HepG2 (cell line): ENCODE measurements around the gene KDM2B. TPM values are rescaled to one million over a fixed set of nuclear protein-coding genes. Genes with fewer than 3 reads are reported as not detected.

Experiments
- ATAC-seq: fragments of 200-7000 bp; cut with Tn5 transposase; 3 replicates; pipeline ENCODE4 v1.9.1; 2020; ENCODE audit warnings: mild to moderate bottlenecking, moderate library complexity
- BruUV-seq: library from RNA; stranded (reverse); fragments of 400-500 nt; replicated peaks from 2 replicates; lab custom pipeline; 2021; lab: Mats Ljungman, UMichigan
- CTCF ChIA-PET: fragments of 300-600 bp; formaldehyde crosslinking; extraction: SDS; loops from one replicate; lab custom pipeline; 2021; ENCODE audit warnings: low total read pairs, inconsistent platforms, low intra/inter-chr PET ratio; lab: Yijun Ruan, JAX
- POLR2A ChIA-PET: fragments of 350-600 bp; sonication (Branson Sonifier 250); formaldehyde crosslinking; loops from one replicate; lab custom pipeline; 2020; ENCODE audit warnings: antibody characterized with exemption, inconsistent platforms; lab: Yijun Ruan, JAX
- DNase-seq: peaks from one replicate; pipeline ENCODE4 v3.0.0-alpha.2; 2015; ENCODE audit warnings: low spot score
- FAIRE-seq: peaks from 3 replicates; lab custom pipeline; 2011; peaks lifted over from hg19 to GRCh38; lab: Jason Lieb, UNC
- H2AFZ ChIP-seq: one replicate; pipeline ENCODE4 v1.6.1; 2011; ENCODE audit warnings: low read length, inconsistent platforms
- H3K27ac ChIP-seq: fragments of 300-600 bp; 3 replicates; pipeline ENCODE4 v1.8.0; 2011; ENCODE audit warnings: mixed run types, mild to moderate bottlenecking, mixed read lengths, low read length, inconsistent platforms; ENCODE audit not compliant: insufficient read depth; ENCODE audit errors: extremely low read length
- H3K27me3 ChIP-seq, 2 experiments: fragments of 200-600 bp in 1 of 2; 2 replicates in 1 of 2; 3 replicates in 1 of 2; pipeline versions ENCODE4 v1.6.0 to v1.8.0; 2011; ENCODE audit warnings: low read length in 2 of 2, mild to moderate bottlenecking in 2 of 2, moderate library complexity in 2 of 2, inconsistent platforms in 1 of 2; ENCODE audit not compliant: insufficient read depth in 2 of 2, control insufficient read depth in 1 of 2
- H3K36me3 ChIP-seq, 2 experiments: fragments of 200-600 bp in 1 of 2; replicated peaks in 1 of 2; 2 replicates in 1 of 2; 3 replicates in 1 of 2; pipeline versions ENCODE4 v1.5.1 to v1.8.0; 2011; ENCODE audit warnings: low read length in 2 of 2, inconsistent platforms in 1 of 2; ENCODE audit not compliant: insufficient read depth in 2 of 2, control insufficient read depth in 1 of 2
- H3K4me1 ChIP-seq: 2 replicates; pipeline ENCODE4 v1.5.1; 2012; ENCODE audit warnings: low read length, inconsistent platforms; ENCODE audit not compliant: insufficient read depth
- H3K4me2 ChIP-seq: 2 replicates; pipeline ENCODE4 v1.6.0; 2011; ENCODE audit warnings: low read depth, low read length, inconsistent platforms
- H3K4me3 ChIP-seq, 3 experiments: fragments of 200-600 bp in 1 of 3; sonication (generic), shearing (Covaris generic) in 1 of 3; replicated peaks in 1 of 3; 2 replicates each; pipeline ENCODE4 v1.5.1; 2011 to 2016; ENCODE audit warnings: low read length in 3 of 3, inconsistent platforms in 2 of 3, low read depth in 2 of 3, mild to moderate bottlenecking in 2 of 3, control low read depth in 1 of 3, mixed read lengths in 1 of 3; ENCODE audit not compliant: insufficient read depth in 1 of 3
- H3K79me2 ChIP-seq: one replicate; pipeline ENCODE4 v1.6.1; 2011; ENCODE audit warnings: low read length, inconsistent platforms; ENCODE audit not compliant: insufficient read depth
- H3K9ac ChIP-seq: 2 replicates; pipeline ENCODE4 v1.6.0; 2011; ENCODE audit warnings: mild to moderate bottlenecking, low read depth, low read length, inconsistent platforms; ENCODE audit not compliant: insufficient read depth
- H3K9me3 ChIP-seq: 2 replicates; pipeline ENCODE4 v1.5.1; 2012; ENCODE audit warnings: mild to moderate bottlenecking, low read length
- H4K20me1 ChIP-seq: 2 replicates; pipeline ENCODE4 v1.6.0; 2011; ENCODE audit warnings: inconsistent platforms, mild to moderate bottlenecking, low read length, moderate library complexity; ENCODE audit not compliant: insufficient read depth
- FOXM1 ChIP-seq: sonication (generic); formaldehyde crosslinking; IDR thresholded peaks from 2 replicates; pipeline ENCODE4 v1.5.0; 2020; ENCODE audit warnings: missing genetic modification reagents
- IKZF1 ChIP-seq: fragments of 450-650 bp; IDR thresholded peaks from 2 replicates; pipeline ENCODE4 v1.7.1; 2016
- MAFF ChIP-seq: IDR thresholded peaks from 2 replicates; pipeline ENCODE4 v1.6.1; 2011; ENCODE audit warnings: low read depth, low read length, improper control_type of control experiment
- MAFK ChIP-seq, 2 experiments: IDR thresholded peaks in 1 of 2; conservative IDR thresholded peaks in 1 of 2; 2 replicates each; pipeline ENCODE4 v1.6.1; 2011; ENCODE audit warnings: improper control_type of control experiment in 2 of 2, low read length in 2 of 2
- NR0B2 ChIP-seq: sonication (generic); formaldehyde crosslinking; IDR thresholded peaks from 2 replicates; pipeline ENCODE4 v1.4.0; 2020; ENCODE audit warnings: mild to moderate bottlenecking, missing genetic modification reagents
- PRMT3 ChIP-seq: sonication (generic); formaldehyde crosslinking; IDR thresholded peaks from 2 replicates; pipeline ENCODE4 v1.8.1; 2022; ENCODE audit warnings: low read depth, mild to moderate bottlenecking, moderate library complexity, missing genetic modification reagents, borderline replicate concordance
- SAP130 ChIP-seq: IDR thresholded peaks from 2 replicates; pipeline ENCODE4 v1.6.1; 2016; ENCODE audit warnings: low read depth
- TRIM24 ChIP-seq: sonication (generic); formaldehyde crosslinking; IDR thresholded peaks from 2 replicates; pipeline ENCODE4 v1.8.0; 2022; ENCODE audit warnings: mild to moderate bottlenecking, missing genetic modification reagents
- ZMYM3 ChIP-seq: sonication (generic); formaldehyde crosslinking; IDR thresholded peaks from 2 replicates; pipeline ENCODE4 v1.5.1; 2020; ENCODE audit warnings: mild to moderate bottlenecking, missing genetic modification reagents
- ZNF674 ChIP-seq: sonication (generic); formaldehyde crosslinking; IDR thresholded peaks from 2 replicates; pipeline ENCODE4 v1.5.0; 2020; ENCODE audit warnings: low read depth, mild to moderate bottlenecking, missing genetic modification reagents
- WGBS: methylation state at CpG from one replicate; pipeline ENCODE4 v1.1.6; 2017; ENCODE audit warnings: low lambda C conversion rate; 5-methylcytosine and 5-hydroxymethylcytosine counted together
- in situ Hi-C: cut with HindIII; loops from 2 replicates; pipeline ENCODE4 v1.10.0; 2017; ENCODE audit warnings: low pct_unique_long_range_greater_than_20kb; ENCODE audit not compliant: extremely low pct_ligation_motif_present
- intact Hi-C: fragments of 100-400 bp; cut with micrococcal nuclease; formaldehyde crosslinking; loops from one replicate; pipeline ENCODE4 v1.10.0; 2022; ENCODE audit not compliant: unreplicated experiment
- polyA plus RNA-seq, 8 experiments: library from polyadenylated mRNA; depleted of rRNA in 3 of 8; stranded (reverse) in 7 of 8; unstranded in 1 of 8; fragments of >200 nt; fragmentation: Illumina TruSeq in 4 of 8; extraction: Trizol in 4 of 8; gene quantifications; 2 replicates each; pipeline versions ENCODE4 v1.2.1 to v1.2.3, GENCODE V29; 2011 to 2016; ENCODE audit warnings: low read depth in 4 of 8, missing spikeins in 1 of 8, mixed read lengths in 1 of 8; ENCODE audit not compliant: insufficient read depth in 1 of 8
- total RNA-seq, 5 experiments: library from RNA; depleted of rRNA; stranded (reverse); fragments of >200 nt; fragmentation: Illumina TruSeq; extraction: Trizol; gene quantifications; 2 replicates each; pipeline ENCODE4 v1.2.3, GENCODE V29; 2016; ENCODE audit warnings: low read depth in 1 of 5
- TF ChIP-seq, protein P1 (sequence below): sonication (generic); formaldehyde crosslinking; IDR thresholded peaks from 2 replicates; pipeline ENCODE4 v1.4.0; 2020; ENCODE audit warnings: missing genetic modification reagents

The KDM2B gene
- total and polyA plus RNA-seq, 2 of the 13 experiments (the other 11 are each of a cell fraction or from before 2014, with no cell fraction given) = 17.5 to 26.1 TPM

DNA sequence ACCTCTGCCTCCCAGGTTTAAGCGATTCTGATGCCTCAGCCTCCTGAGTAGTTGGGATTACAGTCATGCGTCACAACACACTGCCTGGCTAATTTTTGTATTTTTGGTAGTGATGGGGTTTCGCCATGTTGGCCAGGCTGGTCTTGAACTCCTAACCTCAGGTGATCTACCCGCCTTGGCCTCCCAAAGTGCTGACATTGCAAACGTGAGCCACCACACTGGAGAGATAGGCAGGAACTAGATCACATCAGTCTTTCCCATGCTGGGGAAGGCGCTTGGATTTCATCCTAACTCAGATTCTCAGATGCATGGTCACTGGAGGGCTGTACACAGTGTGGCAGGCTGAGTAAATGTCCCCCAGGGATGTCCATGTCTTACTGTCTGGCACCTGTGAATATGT is 27.5 kb upstream of the KDM2B start:
- Histone ChIP-seq H3K79me2 (no peaks in the 10 kb centered on the region), H2AFZ (no peak overlapping the region), H3K27me3 (peaks cover 0 to 1% of the 10 kb centered on the region in 2 experiments; a peak in 1 of 5 replicates), H3K27ac (no peak overlapping the region), H3K9me3 (no peaks in the 10 kb centered on the region), H3K4me1 (peaks cover 21% of the 10 kb centered on the region), H4K20me1 (no peaks in the 10 kb centered on the region), H3K36me3 (no peaks in the 10 kb centered on the region), H3K9ac (no peak overlapping the region), H3K4me2 (no peak overlapping the region), H3K4me3 (no peak overlapping the region)
- FAIRE-seq (no peak), DNase-seq (no peak), ATAC-seq (no peak)
- 54% methylated on average over 6 of the region's 6 CpGs for WGBS
- ChIA-PET CTCF (no interaction called here), POLR2A (no interaction called here)
- intact Hi-C loops (no loop called here), in situ Hi-C loops (no loop called here)
- TF ChIP-seq MAFK (conservative IDR thresholded peaks at IDR 0.05 in 1 of 2, IDR thresholded peaks at IDR 0.05 in 1 of 2; ENCODE audit: low read length in 2 of 2) (peak; percentile 69 to 91; a peak in 3 of 4 replicates), ZNF674 (CRISPR knock-in tag) (no peak), MAFF (peak; percentile 84)
- no TSS peak for BruUV-seq

DNA sequence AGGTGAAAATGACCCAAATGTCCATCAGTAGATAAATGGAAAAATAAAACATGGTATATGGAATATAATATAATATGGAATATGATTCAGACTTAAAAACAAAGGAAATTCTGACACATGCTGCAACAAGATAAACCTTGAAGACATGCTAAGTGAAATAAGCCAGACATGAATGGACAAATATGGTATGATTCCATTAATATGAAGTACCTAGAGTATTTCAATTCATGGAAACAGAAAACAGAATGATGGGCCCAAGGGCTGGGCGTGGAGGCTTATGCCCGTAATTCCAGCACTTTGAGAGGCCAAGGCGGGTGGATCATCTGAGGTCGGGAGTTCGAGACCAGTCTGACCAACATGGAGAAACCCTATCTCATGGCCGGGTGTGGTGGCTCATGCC is 22.8 kb upstream of the KDM2B start:
- ATAC-seq = no peak

More for the DNA sequence above, 22.8 kb upstream of the KDM2B start:
- intact Hi-C loops (no loop called here), in situ Hi-C loops (no loop called here)
- 79% methylated on average over 6 of the region's 6 CpGs for WGBS
- no peaks in the 10 kb centered on the region for H3K79me2 ChIP-seq
- no peaks in the 10 kb centered on the region for H4K20me1 ChIP-seq
- H3K36me3 ChIP-seq = no peaks in the 10 kb centered on the region
- FAIRE-seq = no peak
- H3K4me1 ChIP-seq = peaks cover 29% of the 10 kb centered on the region
- no peaks in the 10 kb centered on the region; a peak in 1 of 5 replicates for H3K27me3 ChIP-seq
- no TSS peak for BruUV-seq
- no peak overlapping the region for H3K4me2 ChIP-seq
- no peak overlapping the region for H3K4me3 ChIP-seq
- TF ChIP-seq ZMYM3 (CRISPR knock-in tag) = no peak
- no peak for TF ChIP-seq IKZF1
- TF ChIP-seq SAP130 (CRISPR knock-in tag) = no peak
- TF ChIP-seq NR0B2 (CRISPR knock-in tag) = no peak
- TF ChIP-seq, protein P1, sequence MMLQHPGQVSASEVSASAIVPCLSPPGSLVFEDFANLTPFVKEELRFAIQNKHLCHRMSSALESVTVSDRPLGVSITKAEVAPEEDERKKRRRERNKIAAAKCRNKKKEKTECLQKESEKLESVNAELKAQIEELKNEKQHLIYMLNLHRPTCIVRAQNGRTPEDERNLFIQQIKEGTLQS (CRISPR knock-in tag) = no peak
- no peak for TF ChIP-seq FOXM1
- no peak for TF ChIP-seq TRIM24
- no peak for TF ChIP-seq PRMT3
- ChIA-PET POLR2A (no interaction called here), CTCF (no interaction called here)
- no peaks in the 10 kb centered on the region for H3K9me3 ChIP-seq
- H2AFZ ChIP-seq = no peak overlapping the region
- no peak overlapping the region for H3K27ac ChIP-seq
- H3K9ac ChIP-seq = no peak overlapping the region
- DNase-seq = no peak
